Astrocyte (in vitro differentiated cells and primary cell): ENCODE data around the gene CFAP157.

ENCODE experiments used
- CTCF ChIP-seq: IDR thresholded peaks from 2 replicates; pipeline ENCODE4 v1.5.1; 2011; ENCODE audit warnings: low read depth, mild to moderate bottlenecking, inconsistent platforms, low read length, moderate library complexity; ENCODE audit not compliant: insufficient read depth
- EZH2 ChIP-seq: IDR thresholded peaks from 2 replicates; pipeline ENCODE4 v1.6.1; 2012; ENCODE audit warnings: mild to moderate bottlenecking, low read length, inconsistent platforms; ENCODE audit not compliant: insufficient read depth

- TF ChIP-seq CTCF, result no peak
- no peak for TF ChIP-seq EZH2
Observed at GRCh38 chr9:127660886-127661741, 45.7 kb upstream of the CFAP157 start.
